Brain microvascular endothelial cell (primary cell): ENCODE measurements around the gene MYPOP.
A peak's percentile ranks its signal among the peaks of the same experiment; 100 is the strongest.

Experiments used
- DNase-seq: peaks from one replicate; pipeline ENCODE4 v3.0.0-alpha.2; 2020
- H3K27ac ChIP-seq: fragments of 250-450 bp; sonication (Bioruptor Pico); 2 replicates; pipeline ENCODE4 v1.5.1; 2020; ENCODE audit warnings: mild to moderate bottlenecking, moderate library complexity
- H3K27me3 ChIP-seq: fragments of 250-450 bp; sonication (Bioruptor Pico); replicated peaks from 2 replicates; pipeline ENCODE4 v1.5.1; 2020; ENCODE audit warnings: mild to moderate bottlenecking
- H3K36me3 ChIP-seq: fragments of 250-450 bp; sonication (Bioruptor Pico); replicated peaks from 2 replicates; pipeline ENCODE4 v1.5.1; 2020; ENCODE audit warnings: mild to moderate bottlenecking
- H3K4me3 ChIP-seq: 2 replicates; pipeline ENCODE4 v1.5.1; 2011; ENCODE audit warnings: low read depth, mild to moderate bottlenecking, control low read depth, low read length, moderate library complexity
- CTCF ChIP-seq: IDR thresholded peaks from 2 replicates; pipeline ENCODE4 v1.5.1; 2011; ENCODE audit warnings: low read depth, mild to moderate bottlenecking, moderate library complexity, low read length, control low read depth, inconsistent platforms; ENCODE audit errors: missing control alignments
- in situ Hi-C: cut with HindIII; loops from 2 replicates; pipeline ENCODE4 v1.10.0; 2017; ENCODE audit warnings: low sequenced_read_pairs, low pct_ligation_motif_present

Gene MYPOP

GRCh38 chr19:45860359-45861259 is 41.8 kb downstream of the MYPOP start:
- in situ Hi-C loops: no loop called here
- H3K27me3 ChIP-seq: peaks cover 20% of the 10 kb centered on the region
- no peak for TF ChIP-seq CTCF
- H3K27ac ChIP-seq: no peak overlapping the region
- peaks cover 9% of the 10 kb centered on the region for H3K36me3 ChIP-seq
- no peak overlapping the region for H3K4me3 ChIP-seq
- DNase-seq: no peak

- peaks cover 60% of the 10 kb centered on the region for H3K36me3 ChIP-seq
- no peak overlapping the region for H3K4me3 ChIP-seq
- in situ Hi-C loops: no loop called here
- no peak overlapping the region for H3K27ac ChIP-seq
- TF ChIP-seq CTCF: no peak
- no peak for DNase-seq
- no peaks in the 10 kb centered on the region for H3K27me3 ChIP-seq
These were observed 48.1 kb downstream of the MYPOP start for GRCh38 chr19:45854167-45854778.

- in situ Hi-C loops: no loop called here
- peaks cover 68% of the 10 kb centered on the region for H3K36me3 ChIP-seq
- TF ChIP-seq CTCF: no peak
- DNase-seq: no peak
- H3K27ac ChIP-seq: no peak overlapping the region
- no peaks in the 10 kb centered on the region for H3K27me3 ChIP-seq
- no peak overlapping the region for H3K4me3 ChIP-seq
These were observed 49.4 kb downstream of the MYPOP start for GRCh38 chr19:45852983-45853382.

GRCh38 chr19:45852145-45852750 is 50.2 kb downstream of the MYPOP start:
- Histone ChIP-seq H3K27ac (peak overlapping the region; percentile 13), H3K36me3 (peaks cover 75% of the 10 kb centered on the region), H3K27me3 (no peaks in the 10 kb centered on the region), H3K4me3 (no peak overlapping the region)
- TF ChIP-seq CTCF: no peak
- in situ Hi-C loops: no loop called here
- peak; percentile 39 for DNase-seq

GRCh38 chr19:45848922-45849321 is 53.5 kb downstream of the MYPOP start:
- in situ Hi-C loops: no loop called here
- H3K27ac ChIP-seq: no peak overlapping the region
- no peaks in the 10 kb centered on the region for H3K27me3 ChIP-seq
- peaks cover 87% of the 10 kb centered on the region for H3K36me3 ChIP-seq
- no peak overlapping the region for H3K4me3 ChIP-seq
- peak; percentile 64 for TF ChIP-seq CTCF
- no peak for DNase-seq
